Chondrocyte (in vitro differentiated cells): ENCODE results near the gene PYROXD2. TPM values are rescaled to one million over a fixed set of nuclear protein-coding genes. Genes with fewer than 3 reads are reported as not detected.

Experiments used
- DNase-seq: peaks from one replicate; pipeline ENCODE4 v3.0.0; 2021; ENCODE audit warnings: mixed read lengths, low spot score
- H3K27ac Mint-ChIP-seq: one replicate; pipeline ENCODE4 v1.8.0; 2021; ENCODE audit warnings: mild to moderate bottlenecking, moderate library complexity, mixed read lengths; ENCODE audit not compliant: unreplicated experiment
- H3K27me3 Mint-ChIP-seq: 2 replicates; pipeline ENCODE4 v1.8.0; 2021; ENCODE audit warnings: low read depth, mixed read lengths
- H3K36me3 Mint-ChIP-seq: 2 replicates; pipeline ENCODE4 v1.8.0; 2021; ENCODE audit warnings: low read depth, mixed read lengths
- H3K4me1 Mint-ChIP-seq: 2 replicates; pipeline ENCODE4 v1.8.0; 2021; ENCODE audit warnings: low read depth, mild to moderate bottlenecking, mixed read lengths
- H3K4me3 Mint-ChIP-seq: one replicate; pipeline ENCODE4 v1.8.0; 2021; ENCODE audit warnings: mild to moderate bottlenecking, moderate library complexity, mixed read lengths; ENCODE audit not compliant: unreplicated experiment
- H3K9me3 Mint-ChIP-seq: 2 replicates; pipeline ENCODE4 v1.8.0; 2021; ENCODE audit warnings: low read depth, mixed read lengths
- CTCF ChIP-seq: fragments of 200-600 bp; sonication (generic); IDR thresholded peaks from 2 replicates; pipeline ENCODE4 v1.5.0; 2021; ENCODE audit warnings: antibody characterized with exemption, mild to moderate bottlenecking, moderate library complexity
- total RNA-seq: library from RNA; stranded (reverse); gene quantifications from 3 replicates; pipeline ENCODE4 v1.2.1, GENCODE V29; 2021

Gene PYROXD2
- total RNA-seq, 1 donor from 2014 or later = 5.6 TPM

GRCh38 chr10:98424295-98425254, 9.6 kb upstream of the PYROXD2 start:
- H3K4me1 Mint-ChIP-seq = no peaks in the 10 kb centered on the region
- H3K36me3 Mint-ChIP-seq = peaks cover 8% of the 10 kb centered on the region
- H3K27me3 Mint-ChIP-seq = no peaks in the 10 kb centered on the region
- no peak for TF ChIP-seq CTCF
- no peaks in the 10 kb centered on the region for H3K9me3 Mint-ChIP-seq
- DNase-seq = no peak
- H3K4me3 Mint-ChIP-seq = no peak overlapping the region
- no peak overlapping the region for H3K27ac Mint-ChIP-seq

GRCh38 chr10:98423691-98424120, 8.7 kb upstream of the PYROXD2 start:
- Mint-ChIP-seq H3K36me3 (peaks cover 11% of the 10 kb centered on the region), H3K9me3 (no peaks in the 10 kb centered on the region), H3K27ac (no peak overlapping the region), H3K27me3 (no peaks in the 10 kb centered on the region), H3K4me1 (no peaks in the 10 kb centered on the region), H3K4me3 (no peak overlapping the region)
- no peak for DNase-seq
- peak; percentile 48 for TF ChIP-seq CTCF

DNA sequence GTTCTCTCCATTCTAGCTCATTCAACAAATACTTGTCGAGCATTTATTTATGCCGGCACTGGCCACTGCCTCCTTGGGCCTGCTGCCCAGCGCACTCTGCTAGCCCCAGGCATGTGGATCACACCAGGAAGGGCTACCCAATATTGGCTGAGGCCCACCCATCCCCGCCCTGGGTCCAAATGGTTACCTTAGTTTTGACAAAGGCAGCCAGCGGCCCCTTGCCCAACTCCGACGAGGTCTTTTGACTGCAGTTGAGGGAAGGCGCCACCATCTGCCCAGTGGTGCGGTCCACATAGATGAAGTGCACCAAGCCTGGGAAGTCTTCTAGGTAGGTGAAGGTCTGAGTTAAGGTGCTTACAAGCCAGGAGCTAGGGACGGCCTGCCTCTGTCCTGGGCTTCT, 7.2 kb upstream of the PYROXD2 start:
- TF ChIP-seq CTCF = no peak
- H3K36me3 Mint-ChIP-seq = peaks cover 8% of the 10 kb centered on the region
- DNase-seq = no peak

GRCh38 chr10:98420786-98421185, 5.8 kb upstream of the PYROXD2 start:
- peaks cover 6% of the 10 kb centered on the region for H3K36me3 Mint-ChIP-seq
- DNase-seq = no peak
- H3K9me3 Mint-ChIP-seq = no peaks in the 10 kb centered on the region
- TF ChIP-seq CTCF = no peak
- H3K4me1 Mint-ChIP-seq = peaks cover 5% of the 10 kb centered on the region
- H3K4me3 Mint-ChIP-seq = no peak overlapping the region
- H3K27ac Mint-ChIP-seq = no peak overlapping the region
- H3K27me3 Mint-ChIP-seq = no peaks in the 10 kb centered on the region

More for the DNA sequence above, 7.2 kb upstream of the PYROXD2 start:
- Mint-ChIP-seq H3K9me3 (no peaks in the 10 kb centered on the region), H3K4me1 (no peaks in the 10 kb centered on the region), H3K27me3 (no peaks in the 10 kb centered on the region), H3K4me3 (no peak overlapping the region), H3K27ac (no peak overlapping the region)

GRCh38 chr10:98419469-98420261, 4.7 kb upstream of the PYROXD2 start:
- Mint-ChIP-seq H3K36me3 (peaks cover 6% of the 10 kb centered on the region), H3K9me3 (no peaks in the 10 kb centered on the region), H3K4me1 (peaks cover 15% of the 10 kb centered on the region), H3K4me3 (no peak overlapping the region), H3K27me3 (no peaks in the 10 kb centered on the region), H3K27ac (no peak overlapping the region)
- no peak for DNase-seq
- no peak for TF ChIP-seq CTCF
